HUES48 (cell line): ENCODE measurements around the gene HES7.
A peak's percentile ranks its signal among the peaks of the same experiment; 100 is the strongest.

Experiments
- H3K27ac ChIP-seq: one replicate; pipeline ENCODE4 v1.7.0; 2013; ENCODE audit warnings: low read depth, low read length, inconsistent platforms
- H3K27me3 ChIP-seq: 2 replicates; pipeline ENCODE4 v1.6.1; 2013; ENCODE audit warnings: mild to moderate bottlenecking, low read length; ENCODE audit not compliant: control insufficient read depth, insufficient read depth
- H3K36me3 ChIP-seq: 2 replicates; pipeline ENCODE4 v1.6.1; 2013; ENCODE audit warnings: low read length; ENCODE audit not compliant: control insufficient read depth, insufficient read depth
- H3K4me1 ChIP-seq: 2 replicates; pipeline ENCODE4 v1.6.1; 2013; ENCODE audit warnings: mild to moderate bottlenecking, low read length; ENCODE audit not compliant: control insufficient read depth, insufficient read depth
- H3K4me3 ChIP-seq: 2 replicates; pipeline ENCODE4 v1.5.1; 2013; ENCODE audit warnings: mild to moderate bottlenecking, low read depth, low read length
- H3K9ac ChIP-seq: 2 replicates; pipeline ENCODE4 v1.6.1; 2013; ENCODE audit warnings: mild to moderate bottlenecking, low read depth, low read length, moderate library complexity
- H3K9me3 ChIP-seq: 2 replicates; pipeline ENCODE4 v1.6.1; 2013; ENCODE audit warnings: low read length; ENCODE audit not compliant: control insufficient read depth, insufficient read depth

The HES7 gene

GRCh38 chr17:8161289-8162232 lies 37.7 kb upstream of the HES7 start:
- H3K4me3 ChIP-seq: peak overlapping the region; percentile 86

GRCh38 chr17:8160741-8161221 lies 36.9 kb upstream of the HES7 start:
- no peaks in the 10 kb centered on the region for H3K9me3 ChIP-seq
- peaks cover 20% of the 10 kb centered on the region for H3K36me3 ChIP-seq
- H3K27ac ChIP-seq: no peak overlapping the region
- H3K27me3 ChIP-seq: no peaks in the 10 kb centered on the region
- no peak overlapping the region for H3K9ac ChIP-seq
- H3K4me3 ChIP-seq: no peak overlapping the region
- H3K4me1 ChIP-seq: peaks cover 13% of the 10 kb centered on the region

More at GRCh38 chr17:8161289-8162232, 37.7 kb upstream of the HES7 start:
- Histone ChIP-seq H3K9ac (no peak overlapping the region), H3K4me1 (peaks cover 13% of the 10 kb centered on the region), H3K9me3 (no peaks in the 10 kb centered on the region), H3K27me3 (no peaks in the 10 kb centered on the region), H3K36me3 (peaks cover 20% of the 10 kb centered on the region), H3K27ac (no peak overlapping the region)

- Histone ChIP-seq H3K4me1 (peaks cover 19% of the 10 kb centered on the region), H3K27me3 (no peaks in the 10 kb centered on the region), H3K27ac (no peak overlapping the region), H3K9ac (no peak overlapping the region), H3K9me3 (no peaks in the 10 kb centered on the region), H3K4me3 (no peak overlapping the region), H3K36me3 (peaks cover 20% of the 10 kb centered on the region)
These were observed 36.3 kb upstream of the HES7 start for GRCh38 chr17:8160224-8160577.

- no peaks in the 10 kb centered on the region for H3K27me3 ChIP-seq
- H3K9ac ChIP-seq: no peak overlapping the region
- H3K36me3 ChIP-seq: peaks cover 20% of the 10 kb centered on the region
- H3K9me3 ChIP-seq: no peaks in the 10 kb centered on the region
- H3K4me3 ChIP-seq: no peak overlapping the region
- peaks cover 21% of the 10 kb centered on the region for H3K4me1 ChIP-seq
- no peak overlapping the region for H3K27ac ChIP-seq
These were observed 35.7 kb upstream of the HES7 start for GRCh38 chr17:8159459-8160223.

GRCh38 chr17:8159032-8159400 lies 35.1 kb upstream of the HES7 start:
- H3K9me3 ChIP-seq: no peaks in the 10 kb centered on the region
- peaks cover 20% of the 10 kb centered on the region for H3K36me3 ChIP-seq
- no peaks in the 10 kb centered on the region for H3K27me3 ChIP-seq
- H3K27ac ChIP-seq: no peak overlapping the region
- H3K4me1 ChIP-seq: peaks cover 18% of the 10 kb centered on the region
- no peak overlapping the region for H3K9ac ChIP-seq
- no peak overlapping the region for H3K4me3 ChIP-seq

- Histone ChIP-seq H3K9ac (no peak overlapping the region), H3K9me3 (no peaks in the 10 kb centered on the region), H3K27ac (peak overlapping the region; percentile 54), H3K36me3 (peaks cover 20% of the 10 kb centered on the region), H3K4me1 (peaks cover 17% of the 10 kb centered on the region), H3K27me3 (no peaks in the 10 kb centered on the region), H3K4me3 (no peak overlapping the region)
These were observed 34.5 kb upstream of the HES7 start for GRCh38 chr17:8158267-8159031.

GRCh38 chr17:8156246-8156992 lies 32.5 kb upstream of the HES7 start:
- H3K9me3 ChIP-seq: no peaks in the 10 kb centered on the region
- H3K27me3 ChIP-seq: no peaks in the 10 kb centered on the region
- H3K36me3 ChIP-seq: peaks cover 18% of the 10 kb centered on the region
- peak overlapping the region; percentile 80 for H3K4me3 ChIP-seq
- peak overlapping the region; percentile 98 for H3K27ac ChIP-seq
- peak overlapping the region; percentile 80 for H3K9ac ChIP-seq
- peaks cover 17% of the 10 kb centered on the region for H3K4me1 ChIP-seq

GRCh38 chr17:8155996-8156245 lies 32.0 kb upstream of the HES7 start:
- H3K36me3 ChIP-seq: peaks cover 13% of the 10 kb centered on the region
- peak overlapping the region; percentile 80 for H3K4me3 ChIP-seq
- H3K4me1 ChIP-seq: peaks cover 17% of the 10 kb centered on the region
- peak overlapping the region; percentile 73 for H3K27ac ChIP-seq
- no peaks in the 10 kb centered on the region for H3K27me3 ChIP-seq
- peak overlapping the region; percentile 63 for H3K9ac ChIP-seq
- no peaks in the 10 kb centered on the region for H3K9me3 ChIP-seq

GRCh38 chr17:8155231-8155995 lies 31.5 kb upstream of the HES7 start:
- Histone ChIP-seq H3K9ac (peak overlapping the region; percentile 63), H3K4me1 (peaks cover 17% of the 10 kb centered on the region), H3K4me3 (peak overlapping the region; percentile 80), H3K27me3 (no peaks in the 10 kb centered on the region), H3K9me3 (no peaks in the 10 kb centered on the region), H3K36me3 (peaks cover 10% of the 10 kb centered on the region), H3K27ac (peak overlapping the region; percentile 73)
